ENCODE results near the gene HOXA5.

DNA sequence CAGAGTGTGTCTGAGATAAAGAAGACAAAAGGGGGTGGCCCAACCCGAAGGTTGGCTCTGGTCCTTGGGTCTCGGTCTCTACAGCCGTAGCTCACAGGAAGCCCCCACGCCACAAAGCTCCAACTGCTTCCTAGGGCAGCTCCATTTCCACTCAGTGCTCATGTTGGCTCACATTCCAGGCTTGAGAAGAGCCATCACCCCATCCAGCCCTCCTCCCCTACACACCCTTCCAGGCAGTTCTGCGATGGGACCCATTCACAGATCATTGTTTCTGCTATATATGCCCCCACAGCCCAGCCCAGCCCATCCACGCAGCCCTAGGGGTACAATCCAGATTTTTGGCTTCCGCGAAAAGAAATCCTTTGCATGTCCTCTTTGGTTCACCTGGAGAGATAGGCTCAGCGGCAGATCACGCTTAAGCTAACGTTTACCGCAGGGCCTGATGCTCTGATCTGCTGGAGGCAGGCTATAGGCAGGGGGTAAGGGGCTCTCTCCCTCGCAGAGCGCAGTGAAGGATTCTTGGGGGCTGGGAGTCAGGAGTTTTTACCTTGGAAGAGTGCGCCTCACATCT is 47.8 kb upstream of the HOXA5 start:
- TF ChIP-seq, protein P1, sequence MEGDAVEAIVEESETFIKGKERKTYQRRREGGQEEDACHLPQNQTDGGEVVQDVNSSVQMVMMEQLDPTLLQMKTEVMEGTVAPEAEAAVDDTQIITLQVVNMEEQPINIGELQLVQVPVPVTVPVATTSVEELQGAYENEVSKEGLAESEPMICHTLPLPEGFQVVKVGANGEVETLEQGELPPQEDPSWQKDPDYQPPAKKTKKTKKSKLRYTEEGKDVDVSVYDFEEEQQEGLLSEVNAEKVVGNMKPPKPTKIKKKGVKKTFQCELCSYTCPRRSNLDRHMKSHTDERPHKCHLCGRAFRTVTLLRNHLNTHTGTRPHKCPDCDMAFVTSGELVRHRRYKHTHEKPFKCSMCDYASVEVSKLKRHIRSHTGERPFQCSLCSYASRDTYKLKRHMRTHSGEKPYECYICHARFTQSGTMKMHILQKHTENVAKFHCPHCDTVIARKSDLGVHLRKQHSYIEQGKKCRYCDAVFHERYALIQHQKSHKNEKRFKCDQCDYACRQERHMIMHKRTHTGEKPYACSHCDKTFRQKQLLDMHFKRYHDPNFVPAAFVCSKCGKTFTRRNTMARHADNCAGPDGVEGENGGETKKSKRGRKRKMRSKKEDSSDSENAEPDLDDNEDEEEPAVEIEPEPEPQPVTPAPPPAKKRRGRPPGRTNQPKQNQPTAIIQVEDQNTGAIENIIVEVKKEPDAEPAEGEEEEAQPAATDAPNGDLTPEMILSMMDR (IDR thresholded peaks at IDR 0.05) = no peak
- TF ChIP-seq POLR2A (IDR thresholded peaks at IDR 0.05) = no peak
